Activated CD4-positive, alpha-beta T cell treated with anti-CD3 and anti-CD28 coated beads, Interleukin-2, amount 10 ng/mL, durations not matched to agents 7 days and 5 days (primary cell): ENCODE data around the gene PTDSS2. TPM values are rescaled to one million over a fixed set of nuclear protein-coding genes. Genes with fewer than 3 reads are reported as not detected.

Experiments used
- CTCF ChIA-PET: fragments of 350-600 bp; sonication (Branson Sonifier 250); formaldehyde crosslinking; loops from one replicate; lab custom pipeline; 2021; ENCODE audit warnings: antibody characterized with exemption; lab: Charles Lee
- POLR2A ChIA-PET: fragments of 350-600 bp; sonication (Branson Sonifier 250); formaldehyde crosslinking; loops from one replicate; lab custom pipeline; 2021; ENCODE audit warnings: antibody characterized with exemption; lab: Charles Lee
- DNase-seq: peaks from one replicate; pipeline ENCODE4 v3.0.0-alpha.2; 2020
- H3K27ac Mint-ChIP-seq: one replicate; pipeline ENCODE4 v1.8.0; 2021; ENCODE audit warnings: mild to moderate bottlenecking, moderate library complexity, mixed read lengths
- H3K27me3 Mint-ChIP-seq: one replicate; pipeline ENCODE4 v1.8.0; 2021; ENCODE audit warnings: mixed read lengths
- H3K36me3 Mint-ChIP-seq: one replicate; pipeline ENCODE4 v1.8.0; 2021; ENCODE audit warnings: low read depth, mixed read lengths
- H3K4me1 Mint-ChIP-seq: one replicate; pipeline ENCODE4 v1.8.0; 2021; ENCODE audit warnings: mixed read lengths
- H3K4me3 Mint-ChIP-seq: one replicate; pipeline ENCODE4 v1.8.0; 2021; ENCODE audit warnings: mild to moderate bottlenecking, moderate library complexity, mixed read lengths
- H3K9me3 Mint-ChIP-seq: one replicate; pipeline ENCODE4 v1.8.0; 2021; ENCODE audit warnings: mixed read lengths
- total RNA-seq, 2 experiments: library from RNA; stranded (reverse); gene quantifications; one replicate each; pipeline ENCODE4 v1.2.3, GENCODE V29; 2021

The PTDSS2 gene
- total RNA-seq, 2 experiments from 2014 or later: 22.7 to 25.2 TPM

DNA sequence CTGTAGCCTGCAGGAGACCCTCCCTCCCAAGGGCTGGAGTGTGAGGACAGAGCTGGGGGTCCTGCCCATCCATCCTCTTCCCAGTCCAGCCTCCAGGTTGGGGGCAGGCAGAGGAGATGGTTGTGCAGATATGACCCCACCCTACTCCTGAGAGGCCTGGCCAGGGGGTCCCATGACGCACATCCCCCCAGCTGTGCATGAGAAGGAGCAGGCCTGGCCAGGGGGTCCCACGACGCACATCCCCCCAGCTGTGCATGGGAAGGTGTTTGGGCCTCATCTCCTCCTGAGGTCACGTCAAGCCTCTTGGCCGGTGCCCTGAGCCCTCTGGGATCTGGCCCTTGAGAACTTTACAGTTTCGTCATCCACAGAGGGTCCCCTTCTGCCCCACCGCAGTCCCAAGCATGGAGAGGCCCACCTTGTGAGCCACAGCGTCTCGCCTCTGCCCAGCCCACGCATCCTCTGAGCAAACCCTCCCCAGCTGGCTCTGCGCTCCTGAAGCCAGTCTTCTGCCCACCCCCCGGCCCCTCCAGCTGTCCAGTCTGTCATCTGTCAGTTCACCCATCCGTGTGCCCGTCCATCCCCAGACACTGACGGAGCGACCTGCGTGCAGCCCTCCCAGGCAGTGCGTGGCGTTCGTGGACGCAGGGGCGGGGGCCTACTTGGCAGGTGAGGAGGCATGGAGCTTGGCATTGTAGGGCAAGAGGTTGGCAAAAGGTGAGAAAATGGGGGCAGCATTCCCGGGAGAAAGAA, 10.6 kb upstream of the PTDSS2 start:
- ChIA-PET CTCF (interaction anchor here (0.6 to 2.8 kb wide), 6 partner anchors 10 to 189 kb away, joined by 3 to 15 read pairs (median 4); partner anchors contain the start of gene PTDSS2), POLR2A (no interaction called here)
- peaks cover 41% of the 10 kb centered on the region for H3K4me1 Mint-ChIP-seq
- H3K36me3 Mint-ChIP-seq: no peaks in the 10 kb centered on the region
- H3K27me3 Mint-ChIP-seq: peaks cover 7% of the 10 kb centered on the region
- DNase-seq: no peak
- no peak overlapping the region for H3K27ac Mint-ChIP-seq
- H3K4me3 Mint-ChIP-seq: no peak overlapping the region
- no peaks in the 10 kb centered on the region for H3K9me3 Mint-ChIP-seq

DNA sequence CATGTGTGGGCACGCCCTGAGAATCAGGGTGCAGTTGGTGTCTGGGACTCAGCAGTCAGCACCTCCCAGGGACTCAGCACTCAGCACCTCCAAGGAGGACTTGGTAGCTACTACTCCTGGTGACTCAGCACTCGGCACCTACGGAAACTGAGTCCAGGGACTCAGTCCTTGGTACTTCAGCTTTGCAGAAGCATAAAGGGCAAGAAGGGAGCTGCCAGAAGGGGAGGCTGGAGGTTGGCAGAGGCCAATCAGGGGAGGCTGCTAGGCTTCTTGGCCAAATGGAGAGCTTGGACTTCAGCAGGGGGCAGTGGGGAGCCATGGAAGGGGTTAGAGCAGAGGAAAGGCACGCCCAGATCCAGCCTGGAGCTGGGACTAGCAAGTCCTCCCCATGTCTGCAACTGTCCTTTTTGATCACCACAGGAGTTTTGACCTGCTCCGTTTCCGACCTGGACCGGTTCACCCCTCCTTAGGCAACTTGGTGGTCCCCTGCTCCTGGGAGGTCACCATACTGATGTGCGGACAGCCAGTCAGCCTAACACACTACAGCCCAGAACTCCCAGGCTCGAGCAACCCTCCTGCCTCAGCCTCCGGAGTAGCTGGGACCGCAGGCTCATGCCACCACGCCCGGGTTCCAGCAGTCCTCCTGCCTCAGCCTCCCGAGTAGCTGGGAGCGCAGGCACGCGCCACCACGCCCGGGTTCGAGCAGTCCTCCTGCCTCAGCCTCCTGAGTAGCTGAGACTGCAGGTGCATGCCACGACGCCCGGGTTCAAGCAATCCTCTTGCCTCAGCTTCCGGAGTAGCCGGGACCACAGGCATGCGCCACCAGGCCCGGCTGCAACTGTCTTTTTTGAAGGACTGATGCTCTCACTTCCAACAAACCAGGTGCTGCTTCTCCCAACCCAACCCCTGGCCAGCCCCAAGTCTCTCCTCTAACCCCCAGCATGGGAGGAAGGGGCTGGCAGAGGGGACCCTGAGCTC, 9.7 kb upstream of the PTDSS2 start:
- Mint-ChIP-seq H3K9me3 (no peaks in the 10 kb centered on the region), H3K4me1 (peaks cover 40% of the 10 kb centered on the region), H3K36me3 (no peaks in the 10 kb centered on the region), H3K4me3 (peak overlapping the region; percentile 73), H3K27ac (no peak overlapping the region), H3K27me3 (peaks cover 8% of the 10 kb centered on the region)
- POLR2A ChIA-PET: no interaction called here
- no peak for DNase-seq
- CTCF ChIA-PET: interaction anchor here (0.8 to 2.8 kb wide), 5 partner anchors 9 to 190 kb away, joined by 3 to 15 read pairs (median 4); partner anchors contain the start of gene PTDSS2

DNA sequence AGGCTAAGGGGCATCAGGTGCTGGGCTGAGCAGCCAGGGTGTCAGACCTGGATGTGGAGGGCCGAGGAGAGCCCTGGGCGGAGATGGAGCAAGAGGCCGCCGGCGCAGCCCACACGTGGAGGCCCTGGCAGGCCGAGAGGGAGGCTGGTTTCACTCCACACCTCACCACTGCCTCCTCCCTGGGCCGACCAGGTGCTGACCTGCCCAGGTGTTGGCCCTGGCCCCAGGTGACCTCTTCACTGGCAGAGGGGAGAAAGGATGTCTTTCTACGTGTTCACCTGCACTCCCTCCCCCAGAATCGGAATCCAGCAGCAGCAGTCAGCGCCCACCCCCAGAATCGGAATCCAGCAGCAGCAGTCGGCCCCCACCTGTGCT, 9.0 kb upstream of the PTDSS2 start:
- POLR2A ChIA-PET: no interaction called here
- H3K27me3 Mint-ChIP-seq: peaks cover 8% of the 10 kb centered on the region
- CTCF ChIA-PET: interaction anchor here (1.3 kb wide), 1 partner anchor 13 kb away, joined by 3 read pairs; no protein-coding TSS in a partner anchor
- DNase-seq: no peak
- H3K36me3 Mint-ChIP-seq: no peaks in the 10 kb centered on the region
- H3K4me1 Mint-ChIP-seq: peaks cover 40% of the 10 kb centered on the region
- H3K4me3 Mint-ChIP-seq: peak overlapping the region; percentile 73
- no peak overlapping the region for H3K27ac Mint-ChIP-seq
- no peaks in the 10 kb centered on the region for H3K9me3 Mint-ChIP-seq

DNA sequence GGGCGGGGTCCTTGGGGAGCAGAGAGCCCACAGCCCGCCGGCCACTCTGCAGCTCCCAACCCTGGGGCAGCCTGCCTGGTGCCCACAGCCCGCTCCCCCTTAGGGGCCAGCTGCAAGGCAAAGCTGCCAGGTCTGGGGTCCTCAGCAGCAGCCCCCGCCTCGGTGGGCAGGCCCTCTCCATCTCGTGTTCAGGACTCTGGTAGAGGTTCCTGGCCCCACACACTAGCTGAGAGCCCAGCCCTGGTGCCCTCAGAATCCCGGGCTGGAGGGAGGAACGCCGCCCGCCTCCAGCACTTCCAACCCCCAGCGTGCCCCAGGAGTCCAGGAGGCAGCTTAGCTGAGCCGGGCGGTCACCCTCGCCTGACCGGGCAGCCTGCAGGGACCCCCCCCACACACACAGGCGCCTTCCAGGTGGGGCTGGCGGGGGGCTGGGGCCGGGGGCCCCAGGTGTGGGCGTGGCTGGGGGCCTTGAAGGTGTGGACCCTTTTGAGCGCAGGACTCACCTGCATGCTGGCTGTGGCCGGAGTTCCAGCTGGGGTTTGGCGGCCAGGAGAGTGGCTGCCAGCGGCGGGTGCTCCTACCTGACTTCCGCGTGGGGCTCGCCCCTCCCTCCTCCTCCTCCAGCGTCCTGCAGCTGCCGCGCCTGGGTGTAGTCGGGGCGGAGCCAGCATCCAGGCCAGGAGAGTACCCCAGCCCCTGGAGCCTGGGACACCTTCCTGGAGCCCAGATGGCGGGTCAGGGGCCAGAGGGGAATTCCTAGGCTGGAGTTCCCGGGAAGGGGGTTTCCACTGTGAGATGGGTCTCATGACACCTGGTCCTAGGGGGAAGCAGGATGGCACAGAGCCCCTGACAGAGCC, 8.4 kb upstream of the PTDSS2 start, which contains the start of gene ANO9:
ANO9 (minus strand) TSS at position 594 of the 857 bp plus-strand sequence; CDS start at position 509, 85 bp downstream.
- Mint-ChIP-seq H3K27ac (peak within 1 kb of the TSS; percentile 80), H3K9me3 (no peaks in the 10 kb centered on the region), H3K36me3 (no peaks in the 10 kb centered on the region), H3K27me3 (peaks cover 8% of the 10 kb centered on the region), H3K4me1 (peaks cover 36% of the 10 kb centered on the region), H3K4me3 (peak within 1 kb of the TSS; percentile 73)
- peak; percentile 76 for DNase-seq
- ChIA-PET POLR2A (no interaction called here), CTCF (no interaction called here)

DNA sequence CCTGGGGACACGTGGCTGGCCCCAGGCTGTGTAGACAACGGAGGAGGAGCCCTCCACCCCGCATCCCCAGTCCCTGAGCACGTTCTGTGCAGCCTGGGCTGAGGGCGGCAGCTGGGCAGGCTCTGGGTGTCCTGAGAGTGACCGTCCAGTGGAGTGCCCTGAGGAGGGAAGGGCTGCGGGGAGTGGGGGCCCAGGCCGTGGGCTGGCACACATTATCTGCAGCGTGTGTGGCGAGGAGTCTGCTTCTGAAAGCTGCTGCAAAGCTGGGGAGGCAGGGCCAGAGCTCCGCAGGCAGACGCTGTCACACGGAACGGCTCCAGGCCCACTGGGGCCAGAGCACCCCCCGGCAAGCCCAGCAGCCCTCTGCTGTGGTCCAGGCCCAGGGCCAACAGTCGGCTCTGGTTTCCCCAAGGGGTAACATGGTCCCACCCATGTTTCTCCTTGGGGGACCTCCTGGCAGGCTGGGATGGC, 7.4 kb upstream of the PTDSS2 start:
- Mint-ChIP-seq H3K4me1 (peaks cover 32% of the 10 kb centered on the region), H3K4me3 (no peak overlapping the region), H3K27ac (no peak overlapping the region), H3K27me3 (peaks cover 8% of the 10 kb centered on the region), H3K36me3 (no peaks in the 10 kb centered on the region), H3K9me3 (no peaks in the 10 kb centered on the region)
- CTCF ChIA-PET: interaction anchor here (0.6 to 0.8 kb wide), 2 partner anchors 17 to 22 kb away, joined by 3 read pairs; no protein-coding TSS in a partner anchor
- DNase-seq: no peak
- POLR2A ChIA-PET: no interaction called here

DNA sequence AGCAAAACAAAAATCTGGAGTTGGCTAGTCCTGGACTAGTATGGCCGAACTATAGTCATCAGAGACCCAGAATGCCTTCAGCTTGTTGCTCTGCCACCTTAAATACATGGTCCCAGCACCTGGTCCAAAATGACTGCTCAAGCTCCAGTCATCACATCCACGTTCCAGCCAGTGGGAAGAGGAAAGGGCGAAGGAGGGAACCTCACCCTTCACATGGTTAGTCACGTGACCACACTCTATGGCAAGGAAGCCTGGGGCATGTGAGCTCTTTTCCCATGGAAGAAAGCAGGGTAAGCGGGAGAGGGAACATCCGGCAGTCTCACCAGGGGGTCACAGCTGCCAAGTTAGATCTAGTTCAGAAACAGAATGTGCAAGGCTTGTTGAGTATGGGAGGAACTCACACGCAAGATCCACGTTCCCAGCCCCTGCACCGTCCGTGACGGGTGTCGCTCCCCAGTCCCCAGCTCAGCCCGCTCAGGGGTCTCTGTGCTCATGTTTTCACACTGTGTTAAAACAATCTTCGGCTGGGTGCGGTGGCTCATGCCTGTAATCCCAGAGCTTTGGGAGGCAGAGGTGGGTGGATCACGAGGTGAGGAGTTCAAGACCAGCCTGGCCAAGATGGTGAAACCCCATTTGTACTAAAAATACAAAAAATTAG, 6.4 kb upstream of the PTDSS2 start:
- Mint-ChIP-seq H3K4me3 (no peak overlapping the region), H3K9me3 (no peaks in the 10 kb centered on the region), H3K27me3 (peaks cover 8% of the 10 kb centered on the region), H3K4me1 (peaks cover 30% of the 10 kb centered on the region), H3K27ac (no peak overlapping the region), H3K36me3 (no peaks in the 10 kb centered on the region)
- CTCF ChIA-PET: interaction anchor here (0.8 to 1.8 kb wide), 2 partner anchors 16 to 75 kb away, joined by 3 to 4 read pairs; no protein-coding TSS in a partner anchor
- POLR2A ChIA-PET: no interaction called here
- no peak for DNase-seq

DNA sequence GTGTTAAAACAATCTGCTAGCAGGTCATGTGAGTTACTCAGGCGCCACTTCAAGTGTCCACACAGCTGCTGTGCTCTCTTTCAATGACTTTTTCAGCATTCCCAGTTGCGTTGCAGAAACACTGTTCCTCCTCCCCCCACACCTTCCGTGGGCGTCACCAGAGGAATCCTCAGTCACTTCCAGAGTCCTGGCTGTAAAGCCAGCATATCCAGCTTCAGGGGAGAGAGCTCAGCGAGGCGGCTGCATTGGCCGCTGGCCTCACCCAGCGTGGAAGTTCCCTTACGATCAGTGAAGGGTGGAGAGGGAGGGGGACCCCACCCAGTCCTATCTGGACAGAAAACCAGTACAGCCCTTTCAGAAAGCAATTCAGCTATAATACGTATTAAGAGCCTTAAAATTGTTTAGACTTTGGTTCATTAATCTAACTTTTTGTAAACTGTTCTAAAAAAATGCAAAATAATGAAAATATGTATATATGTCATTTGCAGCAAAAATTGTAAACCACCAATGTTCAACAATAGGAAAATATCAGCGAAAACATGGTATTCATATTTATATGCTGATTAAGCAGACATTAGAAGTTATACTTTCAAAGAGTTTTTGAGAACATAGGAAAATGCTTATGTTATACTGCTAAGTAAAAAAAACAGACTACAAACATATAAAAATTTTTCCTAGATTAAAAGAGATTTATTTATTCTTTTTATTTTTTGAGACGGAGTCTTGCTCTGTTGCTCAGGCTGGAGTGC, 5.5 kb upstream of the PTDSS2 start:
- no peak for DNase-seq
- ChIA-PET POLR2A (no interaction called here), CTCF (interaction anchor here (0.9 to 1.8 kb wide), 4 partner anchors 9 to 237 kb away, joined by 4 to 5 read pairs (median 4); partner anchors contain the start of genes BET1L and RIC8A)
- Mint-ChIP-seq H3K36me3 (no peaks in the 10 kb centered on the region), H3K27ac (no peak overlapping the region), H3K27me3 (peaks cover 8% of the 10 kb centered on the region), H3K4me3 (no peak overlapping the region), H3K4me1 (peaks cover 31% of the 10 kb centered on the region), H3K9me3 (no peaks in the 10 kb centered on the region)

DNA sequence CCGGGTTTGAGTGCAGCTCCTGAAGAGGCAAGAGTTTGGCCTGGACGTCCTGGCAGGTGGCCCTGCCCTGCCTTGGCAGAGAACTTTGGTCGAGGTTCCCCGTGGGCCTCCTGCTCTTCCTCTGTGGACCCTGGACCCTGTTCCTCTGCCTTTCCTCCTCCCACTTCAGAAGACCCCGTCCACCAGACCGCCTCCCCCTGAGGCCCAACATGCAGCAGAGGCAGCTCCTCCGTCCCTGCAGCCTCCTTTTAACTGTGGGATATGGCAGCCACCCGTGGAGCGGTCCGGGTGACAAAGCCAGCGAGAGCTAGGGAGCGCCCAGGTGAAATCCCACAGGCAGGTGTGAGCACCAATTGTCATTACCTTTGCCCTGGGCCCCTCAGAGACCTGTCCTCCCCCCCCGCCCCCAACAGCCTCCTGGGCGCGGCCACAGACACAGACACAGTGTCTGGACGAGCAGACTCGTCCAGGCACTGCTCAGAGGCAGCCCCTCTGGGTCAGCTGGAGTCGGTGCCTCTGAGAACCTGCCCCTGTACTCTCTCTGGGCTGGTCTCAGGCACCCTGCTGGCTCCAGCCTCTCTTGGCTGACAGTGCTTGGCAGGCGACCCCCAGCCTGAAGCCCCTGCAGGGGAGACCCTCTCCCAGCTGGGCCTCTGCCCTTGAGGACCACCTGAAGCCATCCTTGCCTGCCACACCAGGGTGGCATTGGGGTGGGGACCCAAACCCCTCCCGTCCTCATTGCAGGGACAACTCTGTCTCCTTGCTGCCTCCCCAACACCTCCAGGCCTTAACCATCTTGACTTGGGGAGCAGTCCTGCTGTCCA, 4.1 kb upstream of the PTDSS2 start:
- ChIA-PET POLR2A (no interaction called here), CTCF (interaction anchor here (0.6 to 5.2 kb wide), 4 partner anchors 15 to 239 kb away, joined by 3 to 20 read pairs (median 4); partner anchors contain the start of genes BET1L, RIC8A and SIGIRR)
- DNase-seq: no peak
- Mint-ChIP-seq H3K4me3 (no peak overlapping the region), H3K9me3 (no peaks in the 10 kb centered on the region), H3K27ac (peak overlapping the region; percentile 69), H3K36me3 (peaks cover 2% of the 10 kb centered on the region), H3K4me1 (peaks cover 23% of the 10 kb centered on the region), H3K27me3 (peaks cover 8% of the 10 kb centered on the region)

DNA sequence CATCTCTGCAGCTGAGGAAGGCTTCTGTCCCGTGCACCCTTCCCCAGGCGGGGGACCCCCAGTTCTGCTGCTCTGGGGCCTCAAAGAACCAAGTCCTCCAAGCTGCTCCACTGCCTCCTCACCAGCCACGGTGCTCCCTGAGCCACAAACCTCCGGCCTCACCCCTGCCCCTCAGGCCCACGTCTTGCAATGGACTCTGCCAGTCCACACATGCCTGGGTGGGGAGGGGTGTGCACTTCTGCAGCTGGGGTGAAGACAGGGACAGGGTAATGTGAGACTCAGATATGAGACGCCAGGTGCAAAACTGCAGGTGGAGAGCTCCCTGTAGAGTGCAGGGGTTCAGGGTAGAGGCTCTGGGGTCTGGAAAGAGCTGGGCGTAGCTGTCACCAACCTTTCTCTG, 3.2 kb upstream of the PTDSS2 start:
- Mint-ChIP-seq H3K4me3 (no peak overlapping the region), H3K36me3 (peaks cover 6% of the 10 kb centered on the region), H3K9me3 (no peaks in the 10 kb centered on the region), H3K4me1 (peaks cover 27% of the 10 kb centered on the region), H3K27ac (peak overlapping the region; percentile 17), H3K27me3 (peaks cover 8% of the 10 kb centered on the region)
- ChIA-PET CTCF (interaction anchor here (1.0 to 5.2 kb wide), 3 partner anchors 31 to 72 kb away, joined by 3 to 20 read pairs (median 14); partner anchors contain the start of gene SIGIRR), POLR2A (no interaction called here)
- DNase-seq: no peak
